Measurements from ENCODE around the gene TTLL8. TPM values are rescaled to one million over a fixed set of nuclear protein-coding genes. Genes with fewer than 3 reads are reported as not detected.

TTLL8 gene
- total RNA-seq, 4 donors from 2014 or later, result not detected

GRCh38 chr22:50032109-50032871 is 25.8 kb downstream of the TTLL8 start:
- DNase-seq, result no peak
- Histone ChIP-seq H3K27ac (no peak overlapping the region), H3K27me3 (peaks cover 37% of the 10 kb centered on the region), H3K4me1 (peaks cover 0 to 9% (median 7%) of the 10 kb centered on the region in 4 donors), H3K36me3 (no peaks in the 10 kb centered on the region), H3K4me3 (no peak overlapping the region), H3K9me3 (no peaks in the 10 kb centered on the region)
- intact Hi-C loops (cut with DNase I; ENCODE audit: low total_unique reads) (loop anchor here (10.0 kb wide), 1 partner anchor 257 kb away; no protein-coding TSS in a partner anchor), in situ Hi-C loops (cut with MboI; ENCODE audit: low pct_ligation_motif_present in 1 of 4, low pct_unique_long_range_greater_than_20kb in 1 of 4, low sequenced_read_pairs in 3 of 4) (loop anchor here (5.0 to 25.0 kb wide), 3 partner anchors 100 to 270 kb away; no protein-coding TSS in a partner anchor)
- WGBS, 2 donors (ENCODE audit: low coverage in 1 of 2), result 74% methylated on average over 22 of the region's 24 CpGs; no CpG with 5 or more reads in 1 of the 2 donors
- TF ChIP-seq POLR2AphosphoS5 (IDR thresholded peaks at IDR 0.05) (no peak), EP300 (IDR thresholded peaks at IDR 0.05; ENCODE audit: low read depth) (no peak), CTCF (IDR thresholded peaks at IDR 0.05) (no peak)

- in situ Hi-C loops (cut with MboI; ENCODE audit: low pct_ligation_motif_present in 1 of 4, low pct_unique_long_range_greater_than_20kb in 1 of 4, low sequenced_read_pairs in 3 of 4), result loop anchor here (5.0 to 25.0 kb wide), 3 partner anchors 99 to 269 kb away; no protein-coding TSS in a partner anchor
- H3K27ac ChIP-seq, result no peak overlapping the region
- peaks cover 0 to 9% (median 7%) of the 10 kb centered on the region in 4 donors for H3K4me1 ChIP-seq
- DNase-seq, result no peak
- intact Hi-C loops (cut with DNase I; ENCODE audit: low total_unique reads), result loop anchor here (2.0 to 10.0 kb wide), 2 partner anchors 103 to 257 kb away; no protein-coding TSS in a partner anchor
- TF ChIP-seq POLR2AphosphoS5 (IDR thresholded peaks at IDR 0.05), result no peak
- TF ChIP-seq EP300 (IDR thresholded peaks at IDR 0.05; ENCODE audit: low read depth), result no peak
- TF ChIP-seq POLR2A (IDR thresholded peaks at IDR 0.05), result no peak
- TF ChIP-seq CTCF (IDR thresholded peaks at IDR 0.05), result no peak
- peaks cover 46% of the 10 kb centered on the region for H3K27me3 ChIP-seq
- no peaks in the 10 kb centered on the region for H3K36me3 ChIP-seq
- 86% methylated on average over 48 of the region's 49 CpGs; no CpG with 5 or more reads in 1 of the 2 donors for WGBS, 2 donors (ENCODE audit: low coverage in 1 of 2)
- no peak overlapping the region for H3K4me3 ChIP-seq
- no peaks in the 10 kb centered on the region for H3K9me3 ChIP-seq
Measured at GRCh38 chr22:50031189-50032091, 26.7 kb downstream of the TTLL8 start.

- Histone ChIP-seq H3K27ac (no peak overlapping the region), H3K9me3 (no peaks in the 10 kb centered on the region), H3K36me3 (no peaks in the 10 kb centered on the region), H3K4me3 (no peak overlapping the region), H3K27me3 (peaks cover 53% of the 10 kb centered on the region), H3K4me1 (peaks cover 0 to 9% (median 7%) of the 10 kb centered on the region in 4 donors)
- intact Hi-C loops (cut with DNase I; ENCODE audit: low total_unique reads) (loop anchor here (2.0 to 10.0 kb wide), 2 partner anchors 102 to 256 kb away; no protein-coding TSS in a partner anchor), in situ Hi-C loops (cut with MboI; ENCODE audit: low pct_ligation_motif_present in 1 of 4, low pct_unique_long_range_greater_than_20kb in 1 of 4, low sequenced_read_pairs in 3 of 4) (loop anchor here (5.0 to 25.0 kb wide), 3 partner anchors 98 to 268 kb away; no protein-coding TSS in a partner anchor)
- peak; percentile 77 for DNase-seq
- 10% methylated on average over 29 of the region's 52 CpGs; no CpG with 5 or more reads in 1 of the 2 donors for WGBS, 2 donors (ENCODE audit: low coverage in 1 of 2)
- no peak for TF ChIP-seq POLR2A (IDR thresholded peaks at IDR 0.05)
- TF ChIP-seq CTCF (IDR thresholded peaks at IDR 0.05), result peak; percentile 83 to 94 (median 87)
- no peak for TF ChIP-seq POLR2AphosphoS5 (IDR thresholded peaks at IDR 0.05)
- TF ChIP-seq EP300 (IDR thresholded peaks at IDR 0.05; ENCODE audit: low read depth), result no peak
Measured at GRCh38 chr22:50030297-50031188, 27.6 kb downstream of the TTLL8 start.
